ENCODE measurements around the gene WDR47.

WDR47 gene

DNA sequence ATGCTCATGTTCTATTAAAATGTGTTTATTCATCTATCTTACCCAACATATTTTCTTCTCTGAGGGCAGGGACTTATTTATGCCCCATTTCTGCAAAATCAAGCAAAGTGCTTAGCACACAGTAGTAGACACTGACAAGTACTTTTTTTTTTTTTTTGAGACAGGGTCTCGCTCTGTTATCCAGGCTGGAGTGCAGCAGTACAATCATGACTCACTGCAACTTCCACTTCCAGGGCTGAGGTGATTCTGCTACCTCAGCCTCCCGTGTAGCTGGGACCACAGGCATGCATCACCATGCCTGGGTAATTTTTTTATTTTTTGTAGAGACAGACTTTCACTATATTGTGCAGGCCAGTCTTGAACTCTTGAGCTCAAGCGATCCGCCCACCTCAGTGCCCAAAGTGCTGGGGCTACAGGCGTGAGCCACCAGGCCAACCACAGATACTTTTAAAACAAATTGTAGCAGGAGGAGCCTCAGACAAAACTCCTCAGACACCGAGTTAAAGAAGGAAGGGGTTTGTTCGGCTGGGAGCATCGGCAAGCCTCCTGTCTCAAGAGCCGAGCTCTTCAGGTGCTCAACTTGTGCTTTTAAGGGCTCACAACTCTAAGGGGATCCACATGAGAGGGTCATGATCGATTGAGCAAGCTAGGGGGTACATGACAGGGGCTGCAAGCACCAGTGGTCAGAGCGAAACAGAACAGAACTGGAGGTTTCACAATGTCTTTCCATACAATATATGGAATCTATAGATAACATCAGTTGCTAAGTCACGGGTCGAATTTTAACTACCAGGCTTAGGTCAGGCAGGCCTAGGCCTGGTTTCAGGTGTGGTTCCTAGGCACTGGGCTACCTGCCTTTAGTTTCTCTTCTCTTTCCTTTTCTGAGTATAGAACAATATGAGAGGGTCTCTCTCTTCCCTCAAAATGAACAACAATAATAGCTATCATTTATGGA, 42.9 kb upstream of the WDR47 start:
- Histone ChIP-seq H3K4me3 (ENCODE audit: low read depth in 1 of 2, low read length in 1 of 2) (no peak overlapping the region), H3K27me3 (no peaks in the 10 kb centered on the region), H3K4me1 (ENCODE audit: control insufficient read depth in 1 of 2, insufficient read depth in 1 of 2, low read depth in 1 of 2, low read length in 1 of 2) (peaks cover 30 to 36% of the 10 kb centered on the region in 2 experiments), H3K36me3 (no peaks in the 10 kb centered on the region), H3K9me3 (no peaks in the 10 kb centered on the region), H3K27ac (no peak overlapping the region)
- TF ChIP-seq, protein P1, sequence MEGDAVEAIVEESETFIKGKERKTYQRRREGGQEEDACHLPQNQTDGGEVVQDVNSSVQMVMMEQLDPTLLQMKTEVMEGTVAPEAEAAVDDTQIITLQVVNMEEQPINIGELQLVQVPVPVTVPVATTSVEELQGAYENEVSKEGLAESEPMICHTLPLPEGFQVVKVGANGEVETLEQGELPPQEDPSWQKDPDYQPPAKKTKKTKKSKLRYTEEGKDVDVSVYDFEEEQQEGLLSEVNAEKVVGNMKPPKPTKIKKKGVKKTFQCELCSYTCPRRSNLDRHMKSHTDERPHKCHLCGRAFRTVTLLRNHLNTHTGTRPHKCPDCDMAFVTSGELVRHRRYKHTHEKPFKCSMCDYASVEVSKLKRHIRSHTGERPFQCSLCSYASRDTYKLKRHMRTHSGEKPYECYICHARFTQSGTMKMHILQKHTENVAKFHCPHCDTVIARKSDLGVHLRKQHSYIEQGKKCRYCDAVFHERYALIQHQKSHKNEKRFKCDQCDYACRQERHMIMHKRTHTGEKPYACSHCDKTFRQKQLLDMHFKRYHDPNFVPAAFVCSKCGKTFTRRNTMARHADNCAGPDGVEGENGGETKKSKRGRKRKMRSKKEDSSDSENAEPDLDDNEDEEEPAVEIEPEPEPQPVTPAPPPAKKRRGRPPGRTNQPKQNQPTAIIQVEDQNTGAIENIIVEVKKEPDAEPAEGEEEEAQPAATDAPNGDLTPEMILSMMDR (IDR thresholded peaks at IDR 0.05): no peak

DNA sequence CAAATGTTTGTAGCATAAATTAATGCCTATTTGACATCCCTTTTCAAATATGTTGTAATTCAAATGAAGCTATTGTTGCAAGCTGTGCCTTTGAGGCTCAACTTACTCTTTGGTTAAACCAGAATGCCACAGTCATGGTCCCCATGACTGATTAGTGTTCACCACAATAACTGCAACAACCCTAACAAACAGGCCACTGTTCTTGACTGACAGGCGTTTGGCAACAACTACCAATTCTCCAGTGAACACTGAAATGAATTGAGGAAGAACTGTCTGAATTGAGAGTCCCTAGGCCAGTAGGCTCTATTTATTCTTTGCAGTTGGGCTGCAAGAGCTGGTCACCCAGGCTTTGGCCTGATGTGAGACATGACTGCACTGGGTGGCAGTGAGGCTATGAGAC, 42.0 kb upstream of the WDR47 start:
- H3K4me1 ChIP-seq (ENCODE audit: control insufficient read depth in 1 of 2, insufficient read depth in 1 of 2, low read depth in 1 of 2, low read length in 1 of 2): peaks cover 20 to 27% of the 10 kb centered on the region in 2 experiments
- no peaks in the 10 kb centered on the region for H3K27me3 ChIP-seq
- TF ChIP-seq, protein P1 (IDR thresholded peaks at IDR 0.05): no peak
- H3K9me3 ChIP-seq: no peaks in the 10 kb centered on the region
- H3K36me3 ChIP-seq: no peaks in the 10 kb centered on the region
- H3K4me3 ChIP-seq (ENCODE audit: low read depth in 1 of 2, low read length in 1 of 2): no peak overlapping the region
- peak overlapping the region; percentile 23 for H3K27ac ChIP-seq

DNA sequence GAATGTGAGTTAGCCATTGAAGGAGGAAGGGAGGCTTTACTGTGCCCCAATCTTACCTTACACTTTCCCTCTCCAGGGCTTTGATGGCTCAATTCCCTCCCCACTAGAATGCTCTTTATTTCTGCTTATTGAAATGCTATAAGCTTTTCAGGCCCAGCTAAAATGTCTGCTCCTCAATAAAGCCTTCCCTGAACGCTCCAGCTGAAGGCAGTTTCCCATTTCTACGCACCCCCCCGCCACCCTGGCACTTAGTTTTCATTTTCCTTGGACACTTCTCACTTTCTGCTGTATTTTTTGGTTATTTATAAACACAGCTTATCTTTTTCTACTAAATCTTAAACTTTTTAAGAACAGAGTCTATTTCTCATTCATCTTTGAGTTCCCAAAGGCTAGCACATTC, 41.6 kb upstream of the WDR47 start:
- H3K27ac ChIP-seq: no peak overlapping the region
- H3K4me3 ChIP-seq (ENCODE audit: low read depth in 1 of 2, low read length in 1 of 2): no peak overlapping the region
- TF ChIP-seq, protein P1 (IDR thresholded peaks at IDR 0.05): no peak
- no peaks in the 10 kb centered on the region for H3K9me3 ChIP-seq
- H3K36me3 ChIP-seq: no peaks in the 10 kb centered on the region
- H3K27me3 ChIP-seq: no peaks in the 10 kb centered on the region
- peaks cover 17 to 24% of the 10 kb centered on the region in 2 experiments for H3K4me1 ChIP-seq (ENCODE audit: control insufficient read depth in 1 of 2, insufficient read depth in 1 of 2, low read depth in 1 of 2, low read length in 1 of 2)

DNA sequence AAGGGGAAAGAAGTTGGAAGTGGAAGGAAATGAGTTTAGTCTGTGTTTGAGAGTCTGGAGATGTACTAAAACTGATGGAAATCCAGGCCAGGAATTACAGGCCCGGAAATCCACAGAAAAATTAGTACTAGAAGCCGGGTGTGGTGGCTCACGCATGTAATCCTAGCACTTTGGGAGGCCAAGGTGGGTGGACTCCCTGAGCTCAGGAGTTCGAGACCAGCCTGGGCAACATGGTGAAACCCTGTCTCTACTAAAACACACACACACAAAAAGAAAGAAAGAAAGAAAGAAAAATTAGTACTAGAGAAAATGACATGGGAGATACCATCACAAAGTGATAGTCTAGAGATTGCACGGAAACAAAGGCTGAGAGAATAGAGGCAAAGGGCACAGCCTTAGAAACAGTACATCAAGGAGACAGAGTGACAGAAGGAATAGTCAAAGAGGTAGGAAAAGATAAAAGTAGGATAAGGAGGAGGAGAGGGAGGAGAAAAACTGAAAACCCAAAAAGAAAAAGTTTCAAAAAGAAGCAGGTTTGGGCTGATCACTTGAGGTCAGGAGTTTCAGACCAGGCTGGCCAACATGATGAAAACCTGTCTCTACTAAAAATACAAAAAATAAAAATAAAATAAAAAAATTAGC, 38.7 kb upstream of the WDR47 start:
- no peaks in the 10 kb centered on the region for H3K27me3 ChIP-seq
- no peak overlapping the region for H3K27ac ChIP-seq
- H3K9me3 ChIP-seq: no peaks in the 10 kb centered on the region
- H3K4me1 ChIP-seq (ENCODE audit: control insufficient read depth in 1 of 2, insufficient read depth in 1 of 2, low read depth in 1 of 2, low read length in 1 of 2): peaks cover 7 to 12% of the 10 kb centered on the region in 2 experiments
- H3K4me3 ChIP-seq (ENCODE audit: low read depth in 1 of 2, low read length in 1 of 2): no peak overlapping the region
- H3K36me3 ChIP-seq: no peaks in the 10 kb centered on the region
- TF ChIP-seq, protein P1 (IDR thresholded peaks at IDR 0.05): no peak

DNA sequence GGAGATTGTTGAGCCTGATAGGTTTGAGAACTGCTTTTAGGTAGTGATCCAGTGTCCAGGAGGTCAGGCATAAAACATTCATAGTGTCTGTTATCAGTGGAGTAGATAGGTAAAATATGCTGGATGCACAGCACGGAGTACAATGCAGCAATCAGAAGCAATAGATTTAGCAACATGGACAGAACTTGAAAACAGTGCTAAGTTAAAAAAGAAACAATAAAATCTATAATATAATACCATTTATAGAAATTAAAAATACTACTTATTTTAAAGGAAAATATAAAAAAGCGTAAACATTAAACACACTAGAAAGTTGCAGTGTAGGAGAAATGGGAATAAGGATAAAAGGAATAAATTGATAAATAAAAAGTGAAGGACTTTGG, 37.3 kb upstream of the WDR47 start:
- Histone ChIP-seq H3K4me3 (ENCODE audit: low read depth in 1 of 2, low read length in 1 of 2) (no peak overlapping the region), H3K27ac (no peak overlapping the region), H3K27me3 (no peaks in the 10 kb centered on the region), H3K4me1 (ENCODE audit: control insufficient read depth in 1 of 2, insufficient read depth in 1 of 2, low read depth in 1 of 2, low read length in 1 of 2) (peaks cover 18 to 22% of the 10 kb centered on the region in 2 experiments), H3K36me3 (no peaks in the 10 kb centered on the region), H3K9me3 (no peaks in the 10 kb centered on the region)
- TF ChIP-seq, protein P1 (IDR thresholded peaks at IDR 0.05): no peak

All from neutrophil (primary cell).